ENCODE results near the gene COPB1.

DNA sequence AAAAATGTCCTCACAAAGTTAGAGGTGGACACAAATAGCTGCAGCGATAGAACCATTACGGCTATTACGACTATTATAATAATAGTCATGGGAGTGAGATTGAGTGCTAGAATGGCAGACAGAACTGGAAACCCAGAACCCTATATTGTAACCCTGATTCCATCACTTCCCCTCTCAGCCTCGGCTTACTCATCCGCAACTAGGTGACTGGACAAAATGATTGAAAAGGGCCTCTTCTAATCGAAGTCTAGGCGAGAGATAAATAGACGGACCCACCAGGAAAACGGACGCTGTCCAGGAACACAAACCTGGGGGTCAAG is 19.9 kb upstream of the COPB1 start:
- TF ChIP-seq EZH2 (IDR thresholded peaks at IDR 0.05; ENCODE audit: low read length) = no peak
- TF ChIP-seq, protein P1, sequence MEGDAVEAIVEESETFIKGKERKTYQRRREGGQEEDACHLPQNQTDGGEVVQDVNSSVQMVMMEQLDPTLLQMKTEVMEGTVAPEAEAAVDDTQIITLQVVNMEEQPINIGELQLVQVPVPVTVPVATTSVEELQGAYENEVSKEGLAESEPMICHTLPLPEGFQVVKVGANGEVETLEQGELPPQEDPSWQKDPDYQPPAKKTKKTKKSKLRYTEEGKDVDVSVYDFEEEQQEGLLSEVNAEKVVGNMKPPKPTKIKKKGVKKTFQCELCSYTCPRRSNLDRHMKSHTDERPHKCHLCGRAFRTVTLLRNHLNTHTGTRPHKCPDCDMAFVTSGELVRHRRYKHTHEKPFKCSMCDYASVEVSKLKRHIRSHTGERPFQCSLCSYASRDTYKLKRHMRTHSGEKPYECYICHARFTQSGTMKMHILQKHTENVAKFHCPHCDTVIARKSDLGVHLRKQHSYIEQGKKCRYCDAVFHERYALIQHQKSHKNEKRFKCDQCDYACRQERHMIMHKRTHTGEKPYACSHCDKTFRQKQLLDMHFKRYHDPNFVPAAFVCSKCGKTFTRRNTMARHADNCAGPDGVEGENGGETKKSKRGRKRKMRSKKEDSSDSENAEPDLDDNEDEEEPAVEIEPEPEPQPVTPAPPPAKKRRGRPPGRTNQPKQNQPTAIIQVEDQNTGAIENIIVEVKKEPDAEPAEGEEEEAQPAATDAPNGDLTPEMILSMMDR (optimal IDR thresholded peaks at IDR 0.05 in 1 of 3, IDR thresholded peaks at IDR 0.05 in 1 of 3, conservative IDR thresholded peaks at IDR 0.05 in 1 of 3; ENCODE audit: extremely low read depth in 1 of 3, insufficient read depth in 2 of 3, low read length in 3 of 3) = no peak

Data from keratinocyte (primary cell).